Activated naive CD8-positive, alpha-beta T cell treated with anti-CD3 and anti-CD28 coated beads, Interleukin-2, amount 50 U/mL, for 24 hours (primary cell): ENCODE results near the gene RRP12.

Experiments used
- ATAC-seq: fragments of 150-1000 bp; cut with Tn5 transposase; one replicate; pipeline ENCODE4 v1.10.0; 2021
- DNase-seq: peaks from one replicate; pipeline ENCODE4 v3.0.0; 2021
- H3K27ac Mint-ChIP-seq: one replicate; pipeline ENCODE4 v1.8.0; 2021; ENCODE audit warnings: mild to moderate bottlenecking, mixed read lengths
- H3K27me3 Mint-ChIP-seq: one replicate; pipeline ENCODE4 v1.8.0; 2021; ENCODE audit warnings: mixed read lengths
- H3K36me3 Mint-ChIP-seq: one replicate; pipeline ENCODE4 v1.8.0; 2021; ENCODE audit warnings: low read depth, mixed read lengths
- H3K4me1 Mint-ChIP-seq: one replicate; pipeline ENCODE4 v1.8.0; 2021; ENCODE audit warnings: mixed read lengths
- H3K4me3 Mint-ChIP-seq: one replicate; pipeline ENCODE4 v1.8.0; 2021; ENCODE audit warnings: mild to moderate bottlenecking, moderate library complexity, mixed read lengths
- H3K9me3 Mint-ChIP-seq: one replicate; pipeline ENCODE4 v1.8.0; 2021; ENCODE audit warnings: mixed read lengths

The RRP12 gene

GRCh38 chr10:97388152-97388551 is 13.0 kb downstream of the RRP12 start:
- Mint-ChIP-seq H3K4me1 (no peaks in the 10 kb centered on the region), H3K9me3 (no peaks in the 10 kb centered on the region), H3K36me3 (peaks cover 26% of the 10 kb centered on the region), H3K27me3 (no peaks in the 10 kb centered on the region), H3K27ac (no peak overlapping the region), H3K4me3 (no peak overlapping the region)
- ATAC-seq (no peak), DNase-seq (no peak)

- H3K27ac Mint-ChIP-seq = no peak overlapping the region
- ATAC-seq (no peak), DNase-seq (no peak)
- H3K9me3 Mint-ChIP-seq = no peaks in the 10 kb centered on the region
- H3K27me3 Mint-ChIP-seq = no peaks in the 10 kb centered on the region
- H3K4me3 Mint-ChIP-seq = no peak overlapping the region
- H3K36me3 Mint-ChIP-seq = peaks cover 27% of the 10 kb centered on the region
- no peaks in the 10 kb centered on the region for H3K4me1 Mint-ChIP-seq
These were observed 15.6 kb downstream of the RRP12 start for GRCh38 chr10:97385565-97385964.

- Mint-ChIP-seq H3K36me3 (peaks cover 27% of the 10 kb centered on the region), H3K9me3 (no peaks in the 10 kb centered on the region), H3K4me3 (no peak overlapping the region), H3K4me1 (no peaks in the 10 kb centered on the region), H3K27ac (no peak overlapping the region), H3K27me3 (no peaks in the 10 kb centered on the region)
- DNase-seq (no peak), ATAC-seq (no peak)
These were observed 16.5 kb downstream of the RRP12 start for GRCh38 chr10:97384641-97385040.

GRCh38 chr10:97384156-97384555 is 17.0 kb downstream of the RRP12 start:
- no peaks in the 10 kb centered on the region for H3K27me3 Mint-ChIP-seq
- no peak overlapping the region for H3K27ac Mint-ChIP-seq
- H3K4me1 Mint-ChIP-seq = no peaks in the 10 kb centered on the region
- no peaks in the 10 kb centered on the region for H3K9me3 Mint-ChIP-seq
- H3K36me3 Mint-ChIP-seq = peaks cover 27% of the 10 kb centered on the region
- ATAC-seq (no peak), DNase-seq (no peak)
- no peak overlapping the region for H3K4me3 Mint-ChIP-seq

DNA sequence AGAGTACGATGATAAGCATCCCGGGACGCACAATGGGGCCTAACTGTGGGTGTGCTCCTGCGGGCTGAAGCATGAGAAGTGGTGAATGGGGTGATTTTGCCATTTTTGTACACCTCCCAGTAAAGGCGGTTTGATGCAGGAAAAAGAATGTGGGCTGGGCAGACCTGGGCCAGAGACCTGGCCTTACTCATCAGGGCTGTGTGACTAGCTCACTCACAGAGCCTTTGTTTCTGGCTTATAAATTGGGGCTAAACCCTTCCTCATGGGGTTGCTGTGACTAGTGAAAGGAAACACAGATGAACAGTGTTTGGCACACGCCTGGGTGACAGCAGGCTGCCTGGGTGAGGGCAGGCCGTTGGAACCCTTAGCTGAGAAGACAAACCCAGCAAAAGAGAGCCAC is 18.0 kb downstream of the RRP12 start:
- Mint-ChIP-seq H3K36me3 (peaks cover 22% of the 10 kb centered on the region), H3K4me3 (no peak overlapping the region), H3K9me3 (no peaks in the 10 kb centered on the region), H3K27me3 (no peaks in the 10 kb centered on the region), H3K27ac (no peak overlapping the region), H3K4me1 (no peaks in the 10 kb centered on the region)
- DNase-seq (no peak), ATAC-seq (no peak)

DNA sequence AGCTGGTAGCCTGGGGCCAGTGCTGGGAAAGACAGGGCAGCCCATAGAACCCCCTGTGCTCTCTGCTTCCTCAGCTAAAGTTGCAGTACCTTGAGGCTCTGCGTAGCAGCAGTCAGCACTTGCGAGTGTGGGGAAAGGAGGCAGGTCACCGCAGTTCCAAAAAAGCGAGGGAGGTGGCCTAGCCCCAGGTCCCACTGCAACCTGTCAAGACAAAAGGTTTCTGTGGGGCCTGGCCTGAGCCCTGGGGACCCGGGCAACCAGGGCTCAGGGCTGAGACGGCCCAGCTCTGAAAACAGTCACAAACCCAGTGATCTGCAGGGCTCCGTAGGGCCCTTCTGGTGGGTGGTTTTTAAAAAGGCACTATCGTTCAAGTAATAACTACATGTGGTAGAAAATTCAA is 19.5 kb downstream of the RRP12 start:
- Mint-ChIP-seq H3K9me3 (no peaks in the 10 kb centered on the region), H3K4me3 (no peak overlapping the region), H3K27me3 (no peaks in the 10 kb centered on the region), H3K36me3 (peaks cover 23% of the 10 kb centered on the region), H3K27ac (no peak overlapping the region), H3K4me1 (no peaks in the 10 kb centered on the region)
- no peak for ATAC-seq
- DNase-seq = no peak

GRCh38 chr10:97380516-97380915 is 20.6 kb downstream of the RRP12 start:
- Mint-ChIP-seq H3K9me3 (no peaks in the 10 kb centered on the region), H3K27ac (no peak overlapping the region), H3K36me3 (peaks cover 23% of the 10 kb centered on the region), H3K27me3 (no peaks in the 10 kb centered on the region), H3K4me1 (no peaks in the 10 kb centered on the region), H3K4me3 (no peak overlapping the region)
- DNase-seq = no peak
- no peak for ATAC-seq

- Mint-ChIP-seq H3K27me3 (no peaks in the 10 kb centered on the region), H3K27ac (no peak overlapping the region), H3K36me3 (peaks cover 17% of the 10 kb centered on the region), H3K4me3 (no peak overlapping the region), H3K9me3 (no peaks in the 10 kb centered on the region), H3K4me1 (no peaks in the 10 kb centered on the region)
- ATAC-seq (peak; percentile 23), DNase-seq (no peak)
These were observed 21.9 kb downstream of the RRP12 start for GRCh38 chr10:97378933-97379921.

GRCh38 chr10:97376413-97376812 is 24.7 kb downstream of the RRP12 start:
- Mint-ChIP-seq H3K9me3 (no peaks in the 10 kb centered on the region), H3K27me3 (no peaks in the 10 kb centered on the region), H3K4me1 (no peaks in the 10 kb centered on the region), H3K4me3 (no peak overlapping the region), H3K36me3 (peaks cover 29% of the 10 kb centered on the region), H3K27ac (no peak overlapping the region)
- no peak for DNase-seq
- no peak for ATAC-seq

- DNase-seq (no peak), ATAC-seq (no peak)
- Mint-ChIP-seq H3K27ac (no peak overlapping the region), H3K36me3 (peaks cover 38% of the 10 kb centered on the region), H3K4me3 (no peak overlapping the region), H3K4me1 (no peaks in the 10 kb centered on the region), H3K9me3 (no peaks in the 10 kb centered on the region), H3K27me3 (no peaks in the 10 kb centered on the region)
These were observed 27.7 kb downstream of the RRP12 start for GRCh38 chr10:97373456-97373855.

GRCh38 chr10:97372233-97372875 is 28.8 kb downstream of the RRP12 start:
- H3K9me3 Mint-ChIP-seq = no peaks in the 10 kb centered on the region
- no peak for ATAC-seq
- no peaks in the 10 kb centered on the region for H3K27me3 Mint-ChIP-seq
- no peak for DNase-seq
- no peaks in the 10 kb centered on the region for H3K4me1 Mint-ChIP-seq
- peak overlapping the region; percentile 66 for H3K27ac Mint-ChIP-seq
- peaks cover 32% of the 10 kb centered on the region for H3K36me3 Mint-ChIP-seq
- no peak overlapping the region for H3K4me3 Mint-ChIP-seq

- Mint-ChIP-seq H3K4me1 (no peaks in the 10 kb centered on the region), H3K27ac (peak overlapping the region; percentile 66), H3K4me3 (no peak overlapping the region), H3K9me3 (no peaks in the 10 kb centered on the region), H3K27me3 (no peaks in the 10 kb centered on the region), H3K36me3 (peaks cover 30% of the 10 kb centered on the region)
- no peak for DNase-seq
- no peak for ATAC-seq
These were observed 29.4 kb downstream of the RRP12 start for GRCh38 chr10:97371696-97372095.

DNA sequence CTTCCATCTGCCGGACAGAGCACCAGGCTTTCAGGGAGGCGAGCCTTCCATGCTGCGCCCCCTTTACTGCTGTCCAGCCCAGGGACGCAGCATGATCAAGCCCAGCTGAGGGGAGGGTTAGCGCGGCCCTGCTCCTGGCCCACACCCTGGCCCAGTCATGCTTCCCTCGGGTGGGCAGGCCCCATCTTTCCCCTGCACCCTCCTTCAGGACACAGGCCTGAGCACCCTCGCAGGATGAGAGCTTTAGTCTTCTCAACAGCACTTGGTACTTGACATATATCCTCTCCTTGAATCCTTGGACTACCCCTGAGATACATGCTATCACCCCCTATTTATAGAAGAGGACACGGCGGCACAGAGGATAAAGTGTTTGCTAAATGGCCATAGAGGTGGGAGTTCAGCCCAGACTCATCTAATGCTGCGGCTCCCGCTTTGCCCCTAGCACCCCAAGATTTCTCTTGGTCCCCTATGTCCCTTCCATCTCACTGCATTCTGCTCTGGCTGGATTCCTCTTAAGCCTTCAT is 34.0 kb downstream of the RRP12 start:
- peaks cover 4% of the 10 kb centered on the region for H3K4me1 Mint-ChIP-seq
- H3K9me3 Mint-ChIP-seq = no peaks in the 10 kb centered on the region
- no peaks in the 10 kb centered on the region for H3K27me3 Mint-ChIP-seq
- peak overlapping the region; percentile 19 for H3K27ac Mint-ChIP-seq
- ATAC-seq (no peak), DNase-seq (no peak)
- peaks cover 50% of the 10 kb centered on the region for H3K36me3 Mint-ChIP-seq
- no peak overlapping the region for H3K4me3 Mint-ChIP-seq

DNA sequence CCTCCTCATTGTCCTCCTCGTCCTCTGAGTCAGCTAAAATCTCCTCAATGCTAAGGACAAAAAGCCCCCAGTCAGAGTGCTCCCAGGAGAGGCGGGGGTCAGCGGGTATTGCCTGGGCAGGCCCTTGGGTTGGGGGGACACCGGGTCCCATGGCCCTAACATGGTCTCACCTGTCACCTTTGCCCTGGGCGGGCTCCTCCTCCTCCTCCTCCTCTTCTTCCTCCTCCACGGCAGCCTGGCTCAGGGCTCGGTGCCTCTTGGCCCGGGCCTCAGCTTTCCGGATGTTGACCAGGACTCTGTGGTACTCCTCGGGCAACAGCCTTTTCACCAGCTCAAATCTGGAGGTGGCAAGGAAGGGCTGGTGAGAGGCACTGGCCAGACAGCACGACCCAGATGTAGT is 34.6 kb downstream of the RRP12 start:
- DNase-seq = no peak
- Mint-ChIP-seq H3K9me3 (no peaks in the 10 kb centered on the region), H3K36me3 (peaks cover 45% of the 10 kb centered on the region), H3K27ac (peak overlapping the region; percentile 27), H3K27me3 (no peaks in the 10 kb centered on the region), H3K4me1 (peaks cover 4% of the 10 kb centered on the region), H3K4me3 (no peak overlapping the region)
- no peak for ATAC-seq

GRCh38 chr10:97365761-97366351 is 35.3 kb downstream of the RRP12 start:
- no peak for ATAC-seq
- H3K36me3 Mint-ChIP-seq = peaks cover 44% of the 10 kb centered on the region

More at GRCh38 chr10:97365761-97366351, 35.3 kb downstream of the RRP12 start:
- H3K9me3 Mint-ChIP-seq = no peaks in the 10 kb centered on the region
- H3K4me1 Mint-ChIP-seq = peaks cover 4% of the 10 kb centered on the region
- no peak for DNase-seq
- no peaks in the 10 kb centered on the region for H3K27me3 Mint-ChIP-seq
- no peak overlapping the region for H3K27ac Mint-ChIP-seq
- no peak overlapping the region for H3K4me3 Mint-ChIP-seq
